Pons (tissue), 1 donor: ENCODE measurements around the gene RNF19B.

Experiments
- DNase-seq: peaks from one replicate; pipeline ENCODE4 v3.0.0-alpha.2; 2016; ENCODE audit warnings: low spot score

Gene RNF19B

DNA sequence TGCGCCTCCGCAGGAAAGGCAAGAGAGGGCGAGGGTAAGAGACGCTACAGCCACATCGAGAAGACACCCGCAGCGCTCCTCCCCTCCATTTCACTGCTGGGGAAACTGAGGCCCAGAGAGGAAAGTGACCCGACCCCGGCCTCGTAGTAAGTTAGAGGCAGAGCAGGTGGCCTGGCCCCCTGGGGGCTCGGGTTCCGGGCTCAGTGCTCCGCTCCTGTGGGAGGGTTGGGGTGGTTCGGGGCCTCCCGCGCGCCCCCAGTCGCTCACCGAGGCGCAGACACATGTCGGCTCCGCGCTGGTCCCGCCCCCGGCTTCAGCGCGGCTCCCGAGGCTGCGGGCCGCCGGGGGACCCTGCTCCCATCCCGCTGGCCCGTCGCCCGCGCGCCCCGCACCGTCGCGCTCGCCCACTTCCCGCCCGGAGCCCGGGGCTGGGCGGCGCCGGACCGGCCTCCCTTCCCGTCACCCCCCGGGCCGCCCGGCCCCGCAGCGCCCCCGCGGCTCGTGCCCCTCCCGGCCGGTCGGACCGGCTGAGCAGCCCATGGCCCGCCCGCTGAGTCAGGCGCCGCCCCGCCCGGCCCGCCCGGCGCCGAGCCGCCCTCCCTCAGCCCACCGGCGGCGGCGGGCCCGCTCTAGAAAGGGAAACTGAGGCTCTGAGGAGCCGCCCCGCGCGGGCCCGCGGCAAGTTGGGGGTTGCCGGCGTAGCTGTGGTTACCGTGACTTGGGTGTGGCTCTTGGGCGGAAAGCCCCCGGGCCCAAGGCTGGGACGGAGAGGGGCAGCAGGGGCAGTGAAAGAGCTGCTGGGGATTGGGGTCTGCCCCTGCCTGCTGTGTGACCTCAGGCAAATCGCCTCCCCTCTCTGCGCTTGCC, 63.4 kb downstream of the RNF19B start, which contains the start of gene TMEM54:
TSS of gene TMEM54 (minus strand) at position 434 of the 867 bp plus-strand sequence. CDS start at position 283, 151 bp downstream.
- DNase-seq = no peak

DNA sequence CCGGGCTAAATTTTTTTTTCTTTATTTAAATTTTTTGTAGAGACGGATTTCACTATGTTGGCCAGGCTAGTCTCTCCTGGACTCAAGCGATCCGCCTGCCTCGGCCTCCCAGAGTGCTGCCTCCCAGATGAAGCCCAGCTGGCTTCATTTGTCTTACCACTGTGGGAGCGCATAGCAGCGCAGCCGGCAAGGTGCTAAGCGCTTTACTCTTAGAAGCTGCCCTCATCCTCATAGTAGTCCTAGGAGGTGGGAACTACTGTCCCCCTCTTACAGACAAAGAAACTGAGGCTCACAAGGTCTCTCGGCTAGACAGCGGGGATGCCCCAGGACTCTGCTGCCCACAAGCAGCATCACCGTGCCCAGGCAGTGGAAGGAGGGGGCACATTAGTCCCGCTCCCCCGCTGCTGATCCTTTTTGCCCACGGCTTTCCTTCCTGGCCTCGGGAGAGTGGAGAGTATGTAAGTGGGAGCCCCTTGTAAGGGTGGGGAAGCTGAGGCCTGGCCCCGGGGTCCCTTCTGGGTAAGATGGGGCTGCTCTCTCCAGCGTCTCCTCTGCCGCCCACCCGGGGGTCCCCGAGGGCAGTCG, 64.1 kb downstream of the RNF19B start:
- no peak for DNase-seq

DNA sequence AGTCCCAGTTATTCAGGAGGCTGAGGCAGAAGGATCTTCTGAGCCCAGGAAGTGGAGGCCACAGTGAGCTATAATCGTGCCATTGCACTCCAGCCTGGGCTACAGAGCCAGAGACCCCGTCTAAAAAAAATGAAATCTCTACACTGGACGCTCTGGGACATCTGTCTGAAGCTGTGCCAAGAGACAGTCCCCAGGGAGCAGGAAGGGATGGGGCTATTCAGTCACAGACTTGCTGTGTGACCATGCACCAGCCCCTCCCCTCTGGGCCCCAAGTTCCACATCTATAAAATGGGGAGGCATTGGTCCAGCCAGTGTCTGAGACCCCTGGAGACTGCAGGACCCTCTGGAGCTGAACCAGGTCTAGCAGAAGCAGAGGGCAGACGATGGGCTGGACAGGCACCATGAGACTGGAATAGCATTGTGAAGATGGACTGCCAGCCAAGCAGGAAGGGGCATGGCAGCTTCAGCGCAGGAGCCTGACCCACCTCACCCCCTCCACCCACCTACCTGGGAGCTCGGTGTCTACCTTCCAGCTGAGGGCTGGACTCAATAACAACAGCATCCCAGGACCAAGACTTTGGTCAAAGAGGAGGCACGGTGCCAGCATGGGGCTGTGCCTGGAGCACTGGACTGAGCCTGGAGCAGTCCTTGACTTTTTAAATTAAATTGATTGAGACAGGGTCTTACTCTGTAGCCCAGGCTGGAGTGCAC, 64.9 kb downstream of the RNF19B start:
- no peak for DNase-seq

DNA sequence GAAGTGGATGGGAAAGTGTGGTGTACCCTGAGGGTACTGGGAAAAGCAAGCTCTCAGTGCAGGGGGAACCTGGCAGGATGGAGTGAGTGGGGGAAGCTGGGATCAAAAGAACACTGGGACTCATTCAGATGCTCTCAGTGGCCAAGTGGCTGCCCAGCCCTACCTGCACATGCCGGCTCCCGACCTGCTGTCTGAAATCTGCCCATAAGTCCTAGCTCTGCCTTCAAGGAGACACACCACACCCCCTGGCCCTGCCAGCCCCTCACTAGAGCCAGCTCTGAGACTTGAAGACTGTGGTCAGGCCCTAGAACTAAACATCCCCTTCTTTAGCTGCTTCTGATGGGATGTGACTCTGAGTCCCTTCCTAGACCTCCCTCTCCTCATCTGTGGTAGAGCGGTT, 65.7 kb downstream of the RNF19B start:
- DNase-seq = no peak

DNA sequence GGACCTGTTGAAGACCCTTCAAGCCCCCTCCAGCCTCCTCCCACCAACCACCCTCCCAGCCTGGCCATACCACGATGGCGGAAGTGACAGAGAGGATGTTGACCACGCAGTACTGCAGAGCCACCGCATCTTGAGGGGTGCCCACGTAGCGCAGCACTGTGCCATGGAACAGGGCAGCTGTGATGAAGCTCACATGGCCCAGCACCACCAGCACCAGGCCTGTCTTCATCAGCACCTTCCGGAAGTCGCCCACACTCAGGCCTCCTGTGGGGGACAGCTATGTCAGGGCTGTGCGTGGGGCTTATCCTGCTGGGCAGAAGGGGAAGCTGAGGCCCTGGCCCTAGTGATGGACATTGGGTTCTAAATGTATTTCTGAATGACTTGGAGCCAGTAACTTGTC, 66.6 kb downstream of the RNF19B start:
- DNase-seq = no peak

DNA sequence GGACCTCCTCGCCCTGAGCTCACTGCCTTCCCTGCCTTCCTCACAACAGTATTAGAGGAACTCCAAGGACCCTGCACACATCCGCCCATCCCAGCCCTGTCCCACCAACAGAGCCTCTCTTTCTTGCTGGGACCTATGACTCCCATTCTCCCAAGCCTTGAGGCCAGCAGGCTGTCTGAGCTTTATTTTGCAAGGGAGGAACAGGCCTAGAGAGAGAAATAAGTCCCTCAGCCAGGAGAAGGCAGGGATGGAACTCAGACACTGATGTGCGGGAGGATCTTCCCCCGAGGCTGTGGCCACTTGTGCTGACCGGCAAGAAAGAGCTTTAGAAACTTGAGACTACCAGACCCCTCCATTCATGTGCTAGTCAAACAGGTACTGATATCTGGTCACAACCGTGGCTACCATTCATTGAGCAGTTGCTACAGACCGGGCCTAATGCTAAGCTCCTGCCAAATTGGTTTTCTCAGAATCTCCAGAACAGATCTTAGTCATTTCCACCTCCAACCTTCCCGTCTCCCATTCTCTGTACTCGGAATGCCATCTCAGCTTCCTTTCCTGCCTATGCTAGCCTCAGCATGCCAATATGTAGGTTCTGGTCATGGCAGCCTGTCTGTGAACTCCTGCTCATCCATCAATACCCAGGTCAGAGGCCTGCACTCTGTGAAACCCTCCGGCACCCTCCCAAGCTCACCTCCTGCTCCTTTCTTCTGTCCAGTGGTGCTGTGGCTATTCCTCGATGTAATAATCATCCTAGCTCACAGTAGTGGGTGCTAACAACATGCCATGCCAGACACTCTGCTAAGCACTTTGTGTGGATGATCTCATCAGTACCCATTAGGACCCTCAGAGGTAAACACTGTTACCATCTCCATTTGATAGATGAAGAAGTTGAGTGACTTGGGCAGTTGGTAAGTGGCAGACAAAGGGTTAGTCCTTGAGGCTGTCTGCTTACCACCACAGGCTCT, 67.2 kb downstream of the RNF19B start:
- DNase-seq = no peak

DNA sequence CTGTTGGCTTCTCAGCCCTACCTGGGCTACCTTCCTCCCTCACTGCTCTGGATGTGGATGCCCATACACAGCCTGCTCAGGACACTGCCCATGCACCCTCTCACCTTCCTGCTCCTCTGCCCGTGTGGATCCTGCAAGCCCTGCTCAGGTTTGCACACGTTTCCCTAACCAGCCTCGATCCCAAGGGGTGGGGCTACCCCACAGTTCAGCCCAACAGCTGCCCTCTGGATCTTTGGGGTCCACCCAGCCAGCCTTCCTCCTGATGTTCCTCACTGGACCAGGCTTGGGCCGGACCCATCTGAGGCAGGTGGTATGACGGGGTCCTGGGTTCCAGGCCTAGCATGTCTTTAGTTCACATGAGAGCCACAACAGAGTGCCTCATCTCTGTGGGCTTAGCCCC, 68.2 kb downstream of the RNF19B start:
- DNase-seq = no peak

DNA sequence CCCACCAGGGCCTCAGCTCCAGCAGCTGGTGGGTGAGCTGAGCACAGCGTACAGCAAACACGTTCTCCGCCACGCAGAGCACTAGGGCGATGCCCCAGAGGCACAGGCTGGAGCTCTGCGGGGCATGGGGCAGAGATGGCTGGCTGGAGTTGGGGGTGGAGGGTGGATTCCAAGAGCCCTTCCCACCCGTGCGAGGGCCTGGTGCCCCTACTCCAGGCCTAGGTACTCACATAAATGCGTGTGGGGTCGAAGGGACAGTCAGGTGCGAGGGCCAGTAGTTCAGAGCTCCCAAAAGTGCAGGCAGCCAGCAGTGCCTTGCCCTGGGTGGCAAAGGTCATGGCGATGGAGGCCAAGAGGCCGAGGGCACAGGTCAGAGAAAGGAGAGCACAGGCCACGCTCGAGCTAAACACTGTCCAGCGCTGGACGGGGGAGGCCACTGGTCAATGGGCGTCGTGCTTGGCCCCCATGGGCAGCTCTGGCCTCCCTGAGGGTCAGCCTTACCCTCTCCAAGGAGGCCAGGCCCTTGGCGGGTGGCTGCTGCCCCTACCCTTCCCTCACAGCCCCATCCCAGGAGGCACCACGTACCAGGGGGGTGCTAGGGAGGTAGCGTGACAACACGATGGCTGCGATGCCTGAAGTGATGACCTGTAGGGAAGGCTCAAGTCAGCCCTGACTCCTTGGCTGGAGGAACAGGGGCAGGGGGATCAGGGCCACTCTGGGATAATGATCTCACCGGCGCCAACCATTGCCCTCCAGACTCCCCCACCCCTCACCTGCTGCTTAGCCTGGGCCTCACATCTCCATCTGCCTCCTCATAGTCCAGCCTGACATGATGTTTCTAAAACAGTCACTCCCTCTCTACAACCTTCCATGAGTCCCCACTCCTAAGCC, 69.0 kb downstream of the RNF19B start:
- DNase-seq = no peak

DNA sequence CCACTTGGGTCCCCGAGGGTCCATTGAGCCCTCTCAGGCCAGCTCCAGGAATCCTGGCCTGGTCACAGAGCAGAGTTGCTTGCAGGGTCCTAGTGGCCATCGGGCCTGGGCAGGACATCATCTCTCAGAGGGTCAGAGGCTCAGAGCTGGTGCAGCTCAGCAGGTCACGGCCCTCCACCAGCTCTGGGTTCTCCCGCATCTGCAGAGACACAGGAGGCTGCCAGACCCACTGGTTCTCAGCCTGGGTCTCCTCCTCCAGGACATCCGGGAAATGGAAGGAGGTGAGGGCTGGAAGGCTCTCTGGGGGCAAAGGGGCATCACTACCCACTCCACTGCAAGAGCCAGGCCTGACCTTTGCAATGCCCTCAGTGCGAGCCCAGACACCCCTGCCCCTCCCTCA, 69.9 kb downstream of the RNF19B start:
- DNase-seq = no peak

DNA sequence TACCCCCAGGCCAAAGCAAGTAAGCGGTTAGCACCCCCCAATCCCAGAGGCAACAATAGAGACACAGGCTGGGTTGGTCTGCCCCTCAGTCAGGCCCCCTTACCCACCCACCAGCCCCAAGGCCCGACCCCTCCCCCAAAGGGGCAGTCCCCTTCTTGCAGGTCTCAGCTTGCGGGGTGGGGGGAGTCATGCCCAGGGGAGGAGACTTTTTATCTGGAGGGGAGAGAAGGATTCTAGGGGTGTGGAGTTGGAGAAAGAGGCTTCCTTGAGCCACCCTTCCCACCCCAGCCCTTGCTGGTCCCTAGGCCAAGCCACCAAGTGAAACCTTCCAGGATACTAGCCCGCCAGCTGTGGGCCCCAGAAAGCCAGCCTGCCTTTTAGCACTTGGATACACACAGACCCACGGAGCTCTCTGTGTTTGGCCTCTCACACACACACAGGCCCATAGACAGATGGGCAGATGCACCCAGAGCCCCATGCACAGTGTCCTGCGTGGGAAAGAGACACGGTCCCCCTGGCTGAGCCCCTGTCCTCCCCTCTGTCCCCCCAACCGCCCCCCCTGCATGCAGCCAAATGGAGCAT, 70.5 kb downstream of the RNF19B start:
- DNase-seq = no peak

DNA sequence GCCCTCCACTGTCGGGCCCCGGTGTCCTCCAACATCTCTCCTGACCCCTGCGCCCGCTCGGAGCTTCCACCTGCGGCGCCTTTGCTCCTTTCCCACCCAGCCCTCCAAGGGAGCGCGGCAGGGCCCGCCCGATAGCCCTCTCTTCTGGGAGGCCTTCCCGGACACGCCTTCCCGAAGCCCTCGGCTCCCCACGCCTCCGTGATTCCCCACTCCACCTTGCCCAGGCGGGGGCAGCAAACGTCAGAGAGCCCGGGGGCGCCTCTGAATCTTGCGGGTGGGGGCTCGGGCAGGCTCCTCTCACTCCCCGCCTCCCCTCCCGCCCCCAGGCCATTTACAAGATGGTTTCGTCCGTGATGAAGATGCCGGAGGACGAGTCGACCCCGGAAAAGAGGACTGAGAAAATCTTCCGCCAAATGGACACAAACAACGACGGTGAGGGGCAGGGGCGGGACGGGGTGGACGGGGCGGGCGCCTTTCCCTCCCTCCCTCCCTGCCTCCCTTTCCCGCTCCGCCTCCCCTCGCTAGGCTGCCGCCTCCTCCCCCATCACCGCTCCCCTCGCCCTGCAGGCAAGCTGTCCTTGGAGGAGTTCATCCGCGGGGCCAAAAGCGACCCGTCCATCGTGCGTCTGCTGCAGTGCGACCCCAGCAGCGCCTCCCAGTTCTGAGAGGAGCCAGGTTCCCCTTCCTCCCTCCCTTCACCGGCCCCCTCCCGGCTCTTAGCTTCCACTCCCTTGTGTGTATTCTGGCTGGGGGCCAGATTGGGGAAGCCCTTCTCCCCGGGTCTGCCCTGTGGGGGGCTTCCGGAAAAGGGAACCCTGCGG, 71.2 kb downstream of the RNF19B start:
- DNase-seq = no peak

DNA sequence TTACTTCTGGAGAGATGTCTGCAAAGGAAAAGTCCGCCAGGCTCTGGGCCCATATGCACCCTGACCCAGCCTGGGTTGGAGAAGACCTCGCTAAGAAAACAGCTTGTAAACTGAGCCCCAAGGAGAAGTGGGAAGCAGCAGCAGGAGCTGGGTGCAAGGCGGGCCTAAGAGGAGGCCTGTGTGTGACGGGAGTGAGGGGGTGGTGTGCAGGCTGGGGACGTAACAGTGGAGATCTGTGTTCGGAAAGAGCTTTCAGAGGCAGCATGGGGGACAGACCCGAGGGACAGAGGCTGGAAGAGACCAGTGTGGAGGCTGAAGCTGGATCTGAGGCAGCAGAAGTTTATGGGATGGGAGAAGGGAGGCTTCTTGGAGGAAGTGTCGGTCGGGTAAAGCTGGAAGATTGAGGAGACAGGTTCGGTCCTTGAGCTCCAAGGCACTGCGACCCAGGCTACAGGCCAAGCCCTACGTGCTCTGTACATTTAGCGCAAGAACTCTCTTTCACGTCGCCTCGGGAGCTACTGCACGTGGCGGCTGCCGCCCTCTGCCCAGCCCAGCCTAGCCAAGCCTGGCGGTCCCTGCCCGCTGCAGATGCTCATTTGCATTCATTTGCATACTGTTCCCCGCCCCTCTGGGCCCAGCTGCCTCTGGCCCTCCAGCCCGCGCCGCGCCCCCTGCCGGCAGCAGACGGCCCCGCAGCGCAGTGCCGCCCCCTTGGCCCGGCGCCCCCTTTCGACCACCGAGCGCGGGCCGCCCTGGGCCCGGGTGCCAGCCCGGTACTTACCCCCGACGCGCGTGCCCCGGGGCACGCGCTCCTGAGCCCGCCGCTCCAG, 72.0 kb downstream of the RNF19B start:
- DNase-seq = peak; percentile 69

DNA sequence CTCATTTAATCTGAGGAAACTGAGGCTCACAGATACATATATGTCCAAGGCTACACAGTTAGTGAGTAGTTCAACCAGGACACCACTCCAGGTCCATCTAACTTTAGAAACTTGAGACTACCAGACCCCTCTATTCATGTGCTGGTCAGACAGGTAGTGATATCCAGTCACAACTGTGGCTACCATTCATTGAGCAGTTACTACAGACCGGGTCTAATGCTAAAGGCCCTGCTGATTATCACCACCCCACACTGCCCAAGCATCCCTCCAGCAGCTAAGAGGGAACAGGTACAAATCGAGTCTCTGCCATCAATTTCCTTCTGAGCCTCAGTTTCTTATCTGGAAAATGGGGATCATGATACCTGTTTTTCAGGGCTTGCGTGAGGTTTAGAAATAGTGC, 73.0 kb downstream of the RNF19B start:
- DNase-seq = no peak

DNA sequence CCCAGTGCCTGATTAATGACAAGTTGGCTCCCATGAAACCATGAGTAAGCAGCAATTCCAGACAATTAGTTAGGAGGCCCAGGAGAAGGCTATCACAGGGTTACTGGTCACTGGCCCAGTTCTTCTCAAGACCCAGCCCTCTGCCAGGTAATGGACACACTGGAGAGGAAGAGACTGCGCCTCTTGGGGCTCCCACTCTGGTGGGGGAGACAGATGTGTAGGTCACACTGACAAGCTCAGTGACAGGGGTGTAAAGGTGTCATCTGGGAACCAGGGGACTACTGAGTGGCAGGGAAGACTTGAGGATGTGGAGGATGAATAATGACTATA, 73.4 kb downstream of the RNF19B start:
- DNase-seq = no peak

DNA sequence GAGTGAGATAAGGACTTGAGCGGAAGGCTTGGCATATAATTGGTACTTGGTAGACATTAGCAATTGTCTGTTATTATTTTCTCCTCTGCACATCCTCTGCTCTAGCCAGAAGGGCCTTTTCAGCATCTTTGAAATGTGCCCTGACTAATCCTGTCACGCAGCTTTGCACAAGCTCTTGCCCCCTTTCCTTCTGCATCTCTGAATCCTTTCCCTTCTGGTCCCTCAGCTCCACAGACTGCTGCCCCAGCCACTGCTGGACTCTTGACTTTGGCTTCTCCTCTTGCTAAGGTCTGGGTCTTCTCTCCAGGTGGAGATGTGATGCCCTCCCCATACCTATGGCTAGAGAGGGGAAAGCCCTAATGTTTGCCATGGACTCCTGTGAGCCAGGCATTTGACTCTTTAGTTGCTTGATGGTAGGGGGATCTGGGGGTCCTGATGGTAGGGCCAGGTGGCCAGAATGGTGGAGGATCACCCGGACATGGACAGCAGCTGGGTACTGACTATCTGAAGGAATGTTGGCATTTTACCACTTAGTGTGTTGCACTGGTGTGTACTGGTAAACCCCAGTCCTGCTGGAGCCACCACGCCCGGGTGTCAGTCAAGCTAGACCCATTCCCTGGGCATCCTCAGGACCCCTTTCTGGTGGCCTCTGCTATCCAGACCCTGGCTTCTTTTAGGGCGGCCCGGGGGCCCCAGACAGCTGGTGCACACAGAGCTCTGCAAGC, 73.9 kb downstream of the RNF19B start:
- DNase-seq = no peak

DNA sequence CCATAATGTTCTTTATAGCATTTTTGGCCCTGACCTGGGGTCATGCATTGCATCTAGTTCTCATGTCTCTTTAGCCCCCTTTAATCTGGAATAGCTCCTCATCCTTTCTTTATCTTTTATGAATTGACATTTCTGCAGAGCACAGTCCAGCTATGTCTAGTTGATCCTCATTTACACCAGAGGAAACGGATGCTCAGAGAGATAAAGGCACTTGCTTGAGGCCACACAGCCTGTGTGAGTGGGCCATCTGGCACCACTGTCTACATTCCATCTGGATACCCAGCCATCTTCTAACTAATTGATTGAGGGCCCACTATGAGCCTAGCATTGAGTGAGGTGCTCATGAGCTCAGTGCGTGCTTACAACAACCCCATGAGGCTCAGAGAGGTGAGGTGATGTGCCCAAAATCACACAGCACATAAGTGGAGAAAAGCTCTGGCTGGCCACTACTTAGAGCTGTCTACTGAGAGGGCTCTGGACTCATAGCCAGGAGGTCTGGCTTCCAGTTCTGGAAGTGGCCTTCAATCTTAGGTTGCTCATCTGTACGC, 74.8 kb downstream of the RNF19B start:
- no peak for DNase-seq

DNA sequence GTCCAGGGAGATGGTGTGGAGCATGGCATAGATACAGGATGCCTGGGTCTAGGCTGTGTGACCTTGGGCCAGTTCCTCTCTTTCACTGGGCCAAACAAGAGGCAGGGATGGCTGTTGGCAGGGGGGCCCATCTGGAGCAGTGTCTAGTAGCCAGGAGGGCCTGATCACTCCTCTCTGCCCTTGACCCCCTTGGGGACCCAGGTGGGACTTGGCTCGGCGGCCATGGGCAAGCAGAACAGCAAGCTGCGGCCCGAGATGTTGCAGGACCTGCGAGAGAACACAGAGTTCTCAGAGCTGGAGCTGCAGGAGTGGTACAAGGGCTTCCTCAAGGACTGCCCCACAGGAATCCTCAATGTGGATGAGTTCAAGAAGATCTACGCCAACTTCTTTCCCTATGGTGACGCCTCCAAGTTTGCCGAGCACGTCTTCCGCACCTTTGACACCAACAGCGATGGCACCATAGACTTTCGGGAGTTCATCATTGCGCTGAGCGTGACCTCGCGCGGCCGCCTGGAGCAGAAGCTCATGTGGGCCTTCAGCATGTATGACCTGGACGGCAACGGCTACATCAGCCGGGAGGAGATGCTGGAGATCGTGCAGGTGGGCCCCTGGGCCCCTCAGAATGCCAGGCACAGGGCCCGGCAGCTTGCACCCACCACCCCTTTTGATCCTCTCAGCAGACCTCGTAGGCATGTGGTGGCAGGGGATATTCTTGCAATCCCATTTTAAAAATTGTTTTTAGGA, 75.8 kb downstream of the RNF19B start:
- no peak for DNase-seq
